Vagina (tissue), 2 donors: ENCODE results near the gene ZNF292.

Experiments
- POLR2A ChIP-seq, 2 donors: fragments of 450-650 bp; IDR thresholded peaks; one replicate each; pipeline ENCODE4 v1.6.1; 2017; ENCODE audit warnings: antibody characterized with exemption in 2 of 2, mild to moderate bottlenecking in 2 of 2, moderate library complexity in 2 of 2
- TF ChIP-seq, protein P1 (sequence below), 3 experiments: fragments of 450-650 bp in 2 of 3; fragments of 200-600 bp in 1 of 3; sonication (generic) in 1 of 3; IDR thresholded peaks; one replicate each; pipeline ENCODE4 v1.5.1; 2017 to 2019; ENCODE audit warnings: antibody characterized with exemption in 3 of 3, mild to moderate bottlenecking in 2 of 3, moderate library complexity in 2 of 3

DNA sequence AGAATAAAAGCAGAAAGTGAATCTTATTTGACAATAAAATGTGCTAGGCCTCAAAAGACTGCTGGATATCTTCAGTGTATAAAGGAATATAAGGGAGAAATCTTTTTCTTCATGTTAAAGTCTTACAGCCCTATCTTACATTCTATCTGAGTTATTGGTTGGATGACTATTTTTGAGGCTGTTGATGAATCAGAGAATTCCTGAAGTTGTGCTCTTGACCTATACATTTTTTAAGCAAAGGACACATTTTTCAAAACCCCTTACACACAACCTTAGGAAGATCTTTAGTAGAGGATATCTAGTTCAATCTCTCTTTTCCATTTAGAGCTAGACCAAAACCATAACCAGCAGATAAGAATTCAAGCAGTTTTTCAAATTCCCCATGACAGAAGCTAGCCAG, 49.5 kb upstream of the ZNF292 start:
- no peak for TF ChIP-seq POLR2A (IDR thresholded peaks at IDR 0.05)
- TF ChIP-seq, protein P1, sequence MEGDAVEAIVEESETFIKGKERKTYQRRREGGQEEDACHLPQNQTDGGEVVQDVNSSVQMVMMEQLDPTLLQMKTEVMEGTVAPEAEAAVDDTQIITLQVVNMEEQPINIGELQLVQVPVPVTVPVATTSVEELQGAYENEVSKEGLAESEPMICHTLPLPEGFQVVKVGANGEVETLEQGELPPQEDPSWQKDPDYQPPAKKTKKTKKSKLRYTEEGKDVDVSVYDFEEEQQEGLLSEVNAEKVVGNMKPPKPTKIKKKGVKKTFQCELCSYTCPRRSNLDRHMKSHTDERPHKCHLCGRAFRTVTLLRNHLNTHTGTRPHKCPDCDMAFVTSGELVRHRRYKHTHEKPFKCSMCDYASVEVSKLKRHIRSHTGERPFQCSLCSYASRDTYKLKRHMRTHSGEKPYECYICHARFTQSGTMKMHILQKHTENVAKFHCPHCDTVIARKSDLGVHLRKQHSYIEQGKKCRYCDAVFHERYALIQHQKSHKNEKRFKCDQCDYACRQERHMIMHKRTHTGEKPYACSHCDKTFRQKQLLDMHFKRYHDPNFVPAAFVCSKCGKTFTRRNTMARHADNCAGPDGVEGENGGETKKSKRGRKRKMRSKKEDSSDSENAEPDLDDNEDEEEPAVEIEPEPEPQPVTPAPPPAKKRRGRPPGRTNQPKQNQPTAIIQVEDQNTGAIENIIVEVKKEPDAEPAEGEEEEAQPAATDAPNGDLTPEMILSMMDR (IDR thresholded peaks at IDR 0.05), result no peak
